Measurements from ENCODE around the gene GLYATL3. TPM values are rescaled to one million over a fixed set of nuclear protein-coding genes. Genes with fewer than 3 reads are reported as not detected.
A peak's percentile ranks its signal among the peaks of the same experiment; 100 is the strongest.
"Not testable (repeated sequence)": the region's sequence is repeated elsewhere in the genome, so short reads cannot be mapped to it uniquely, and the experiment has no call there.

The GLYATL3 gene
- not detected for total RNA-seq

GRCh38 chr6:49499623-49500022, at the start of gene GLYATL3:
Gene GLYATL3 (plus strand): TSS chr6:49499923. CDS start chr6:49511991, 12,068 bp downstream.
- H3K27me3 Mint-ChIP-seq (ENCODE audit: low read depth): peaks cover 4% of the 10 kb centered on the region
- no peaks in the 10 kb centered on the region for H3K4me1 Mint-ChIP-seq (ENCODE audit: low read depth)
- ATAC-seq (no peak), DNase-seq (no peak)
- H3K4me3 Mint-ChIP-seq: no peak within 1 kb of the TSS
- peaks cover 3% of the 10 kb centered on the region for H3K36me3 Mint-ChIP-seq (ENCODE audit: insufficient read depth)
- H3K9me3 Mint-ChIP-seq: no peaks in the 10 kb centered on the region

GRCh38 chr6:49453221-49453620, 46.5 kb upstream of the GLYATL3 start:
- peaks cover 1% of the 10 kb centered on the region for H3K4me1 Mint-ChIP-seq (ENCODE audit: low read depth)
- H3K9me3 Mint-ChIP-seq: no peaks in the 10 kb centered on the region
- DNase-seq (no peak), ATAC-seq (no peak)
- no peak overlapping the region for H3K4me3 Mint-ChIP-seq
- H3K27me3 Mint-ChIP-seq (ENCODE audit: low read depth): no peaks in the 10 kb centered on the region
- H3K36me3 Mint-ChIP-seq (ENCODE audit: insufficient read depth): peaks cover 28% of the 10 kb centered on the region

- DNase-seq: no peak
- Mint-ChIP-seq H3K36me3 (ENCODE audit: insufficient read depth) (peaks cover 25% of the 10 kb centered on the region), H3K27me3 (ENCODE audit: low read depth) (no peaks in the 10 kb centered on the region), H3K4me1 (ENCODE audit: low read depth) (peaks cover 8% of the 10 kb centered on the region), H3K9me3 (no peaks in the 10 kb centered on the region), H3K4me3 (no peak overlapping the region)
- no peak for ATAC-seq
Measured at GRCh38 chr6:49454787-49455709, 44.7 kb upstream of the GLYATL3 start.

GRCh38 chr6:49457771-49458170, 42.0 kb upstream of the GLYATL3 start:
- Mint-ChIP-seq H3K36me3 (ENCODE audit: insufficient read depth) (peaks cover 17% of the 10 kb centered on the region), H3K4me1 (ENCODE audit: low read depth) (peaks cover 22% of the 10 kb centered on the region), H3K4me3 (no peak overlapping the region), H3K27me3 (ENCODE audit: low read depth) (no peaks in the 10 kb centered on the region), H3K9me3 (no peaks in the 10 kb centered on the region)
- DNase-seq (no peak), ATAC-seq (no peak)

GRCh38 chr6:49462071-49462470, 37.7 kb upstream of the GLYATL3 start:
- Mint-ChIP-seq H3K4me1 (ENCODE audit: low read depth) (peaks cover 36% of the 10 kb centered on the region), H3K27me3 (ENCODE audit: low read depth) (no peaks in the 10 kb centered on the region), H3K4me3 (peak overlapping the region; percentile 88), H3K9me3 (no peaks in the 10 kb centered on the region), H3K36me3 (ENCODE audit: insufficient read depth) (peaks cover 7% of the 10 kb centered on the region)
- no peak for ATAC-seq
- no peak for DNase-seq

- H3K36me3 Mint-ChIP-seq (ENCODE audit: insufficient read depth): peaks cover 5% of the 10 kb centered on the region
- DNase-seq: no peak
- no peaks in the 10 kb centered on the region for H3K27me3 Mint-ChIP-seq (ENCODE audit: low read depth)
- peak in 1 of 2 donors; percentile 5 for ATAC-seq
- peaks cover 36% of the 10 kb centered on the region for H3K4me1 Mint-ChIP-seq (ENCODE audit: low read depth)
- H3K4me3 Mint-ChIP-seq: peak overlapping the region; percentile 88
- H3K9me3 Mint-ChIP-seq: no peaks in the 10 kb centered on the region
Measured at GRCh38 chr6:49462599-49462926, 37.2 kb upstream of the GLYATL3 start.

GRCh38 chr6:49462927-49463611, 36.7 kb upstream of the GLYATL3 start, which contains the start of the genes CENPQ and MMUT:
Gene CENPQ (plus strand): TSS chr6:49463370. CDS start chr6:49470177, 6,807 bp downstream.
Gene MMUT (minus strand): TSS chr6:49463253. CDS start chr6:49459466, 3,787 bp downstream.
- Mint-ChIP-seq H3K4me1 (ENCODE audit: low read depth) (peaks cover 37% of the 10 kb centered on the region), H3K27me3 (ENCODE audit: low read depth) (no peaks in the 10 kb centered on the region), H3K4me3 (peak within 1 kb of the TSS; percentile 88), H3K9me3 (no peaks in the 10 kb centered on the region), H3K36me3 (ENCODE audit: insufficient read depth) (peaks cover 7% of the 10 kb centered on the region)
- ATAC-seq (peak; percentile 96 to 97), DNase-seq (peak; percentile 83)

GRCh38 chr6:49463612-49463967, 36.1 kb upstream of the GLYATL3 start:
- ATAC-seq (peak; percentile 8 to 10), DNase-seq (no peak)
- H3K27me3 Mint-ChIP-seq (ENCODE audit: low read depth): no peaks in the 10 kb centered on the region
- peaks cover 7% of the 10 kb centered on the region for H3K36me3 Mint-ChIP-seq (ENCODE audit: insufficient read depth)
- no peaks in the 10 kb centered on the region for H3K9me3 Mint-ChIP-seq
- H3K4me1 Mint-ChIP-seq (ENCODE audit: low read depth): peaks cover 37% of the 10 kb centered on the region
- peak overlapping the region; percentile 88 for H3K4me3 Mint-ChIP-seq

- DNase-seq (no peak), ATAC-seq (no peak)
- Mint-ChIP-seq H3K36me3 (ENCODE audit: insufficient read depth) (peaks cover 3% of the 10 kb centered on the region), H3K4me1 (ENCODE audit: low read depth) (peaks cover 31% of the 10 kb centered on the region), H3K27me3 (ENCODE audit: low read depth) (no peaks in the 10 kb centered on the region), H3K4me3 (peak overlapping the region; percentile 88), H3K9me3 (no peaks in the 10 kb centered on the region)
Measured at GRCh38 chr6:49464691-49465090, 35.0 kb upstream of the GLYATL3 start.

- H3K9me3 Mint-ChIP-seq: no peaks in the 10 kb centered on the region
- peaks cover 16% of the 10 kb centered on the region for H3K4me1 Mint-ChIP-seq (ENCODE audit: low read depth)
- H3K4me3 Mint-ChIP-seq: no peak overlapping the region
- H3K36me3 Mint-ChIP-seq (ENCODE audit: insufficient read depth): peaks cover 8% of the 10 kb centered on the region
- ATAC-seq (no peak), DNase-seq (no peak)
- H3K27me3 Mint-ChIP-seq (ENCODE audit: low read depth): no peaks in the 10 kb centered on the region
Measured at GRCh38 chr6:49468042-49468441, 31.7 kb upstream of the GLYATL3 start.

- H3K36me3 Mint-ChIP-seq (ENCODE audit: insufficient read depth): peaks cover 35% of the 10 kb centered on the region
- H3K4me3 Mint-ChIP-seq; H3K27me3 Mint-ChIP-seq (ENCODE audit: low read depth); ATAC-seq; H3K9me3 Mint-ChIP-seq; H3K4me1 Mint-ChIP-seq (ENCODE audit: low read depth); DNase-seq: not testable (repeated sequence)
Measured at GRCh38 chr6:49476564-49476963, 23.2 kb upstream of the GLYATL3 start.

- Mint-ChIP-seq H3K9me3 (no peaks in the 10 kb centered on the region), H3K4me1 (ENCODE audit: low read depth) (no peaks in the 10 kb centered on the region), H3K27me3 (ENCODE audit: low read depth) (no peaks in the 10 kb centered on the region), H3K4me3 (no peak overlapping the region), H3K36me3 (ENCODE audit: insufficient read depth) (peaks cover 21% of the 10 kb centered on the region)
- ATAC-seq: no peak
- no peak for DNase-seq
Measured at GRCh38 chr6:49479308-49479970, 20.3 kb upstream of the GLYATL3 start.

- H3K4me1 Mint-ChIP-seq (ENCODE audit: low read depth); ATAC-seq; H3K9me3 Mint-ChIP-seq; DNase-seq; H3K27me3 Mint-ChIP-seq (ENCODE audit: low read depth); H3K4me3 Mint-ChIP-seq: not testable (repeated sequence)
- H3K36me3 Mint-ChIP-seq (ENCODE audit: insufficient read depth): peaks cover 17% of the 10 kb centered on the region
Measured at GRCh38 chr6:49481846-49482245, 17.9 kb upstream of the GLYATL3 start.

GRCh38 chr6:49483380-49483779, 16.3 kb upstream of the GLYATL3 start:
- not testable (repeated sequence) for H3K4me3 Mint-ChIP-seq; ATAC-seq; H3K9me3 Mint-ChIP-seq; H3K4me1 Mint-ChIP-seq (ENCODE audit: low read depth); DNase-seq; H3K27me3 Mint-ChIP-seq (ENCODE audit: low read depth)
- peaks cover 18% of the 10 kb centered on the region for H3K36me3 Mint-ChIP-seq (ENCODE audit: insufficient read depth)

All from activated T-cell treated with anti-CD3 and anti-CD28 coated beads, Interleukin-2, amount 50 U/mL, for 4 hours (primary cell).